Measurements from ENCODE around the gene MSS51. TPM values are rescaled to one million over a fixed set of nuclear protein-coding genes. Genes with fewer than 3 reads are reported as not detected.

MSS51 gene
- polyA plus RNA-seq, 1 donor from 2014 or later: 8.3 TPM

GRCh38 chr10:73407495-73407894 is 25.9 kb downstream of the MSS51 start:
- Histone ChIP-seq H3K27me3 (ENCODE audit: insufficient read depth, low read depth, low read length) (no peaks in the 10 kb centered on the region), H3K79me2 (replicated peaks; ENCODE audit: insufficient read depth, low read length) (no peaks in the 10 kb centered on the region), H3K9me3 (ENCODE audit: low read length) (no peaks in the 10 kb centered on the region), H3K36me3 (ENCODE audit: insufficient read depth, low read length) (no peaks in the 10 kb centered on the region), H3K27ac (ENCODE audit: low read length) (no peak overlapping the region), H3K9ac (ENCODE audit: low read length) (no peak overlapping the region), H3K4me3 (ENCODE audit: low read length) (no peak overlapping the region), H3K4me2 (ENCODE audit: low read length) (no peak overlapping the region), H3K9me2 (ENCODE audit: insufficient read depth, low read length) (no peaks in the 10 kb centered on the region), H4K20me1 (ENCODE audit: insufficient read depth) (no peaks in the 10 kb centered on the region), H3F3A (ENCODE audit: insufficient read depth, low read length, poor library complexity, severe bottlenecking) (no peaks in the 10 kb centered on the region), H2AFZ (ENCODE audit: low read depth, low read length) (no peak overlapping the region)
- no peak for TF ChIP-seq SMC3 (conservative IDR thresholded peaks at IDR 0.05; ENCODE audit: poor library complexity)
- no peak for TF ChIP-seq RAD21 (conservative IDR thresholded peaks at IDR 0.05)
- no peak for TF ChIP-seq EP300 (conservative IDR thresholded peaks at IDR 0.05; ENCODE audit: poor library complexity, severe bottlenecking)
- no peak for TF ChIP-seq MXI1 (conservative IDR thresholded peaks at IDR 0.05; ENCODE audit: poor library complexity, severe bottlenecking)

DNA sequence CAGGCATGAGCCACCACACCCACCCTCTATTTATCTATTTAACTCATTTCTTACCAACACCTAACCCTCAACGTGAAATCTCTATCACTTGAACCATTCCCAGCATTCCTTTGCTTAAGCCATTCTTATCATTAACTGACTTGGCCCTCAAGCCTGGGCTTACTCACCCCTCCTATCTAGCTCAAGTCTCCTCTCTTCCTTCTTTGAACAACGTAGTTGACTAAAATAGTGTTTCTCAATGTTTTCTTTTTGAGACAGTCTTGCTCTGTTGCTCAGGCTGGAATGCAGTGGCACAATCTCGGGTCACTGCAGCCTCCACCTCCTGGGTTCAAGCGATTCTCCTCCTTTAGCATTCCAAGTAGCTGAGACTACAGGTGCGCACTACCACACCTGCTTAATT is 26.5 kb downstream of the MSS51 start:
- Histone ChIP-seq H4K20me1 (ENCODE audit: insufficient read depth) (no peaks in the 10 kb centered on the region), H3K27me3 (ENCODE audit: insufficient read depth, low read depth, low read length) (no peaks in the 10 kb centered on the region), H2AFZ (ENCODE audit: low read depth, low read length) (no peak overlapping the region), H3K4me2 (ENCODE audit: low read length) (no peak overlapping the region), H3K27ac (ENCODE audit: low read length) (no peak overlapping the region), H3K9me3 (ENCODE audit: low read length) (no peaks in the 10 kb centered on the region), H3F3A (ENCODE audit: insufficient read depth, low read length, poor library complexity, severe bottlenecking) (no peaks in the 10 kb centered on the region), H3K9ac (ENCODE audit: low read length) (no peak overlapping the region), H3K9me2 (ENCODE audit: insufficient read depth, low read length) (no peaks in the 10 kb centered on the region), H3K79me2 (replicated peaks; ENCODE audit: insufficient read depth, low read length) (no peaks in the 10 kb centered on the region), H3K4me3 (ENCODE audit: low read length) (no peak overlapping the region), H3K36me3 (ENCODE audit: insufficient read depth, low read length) (no peaks in the 10 kb centered on the region)
- TF ChIP-seq EP300 (conservative IDR thresholded peaks at IDR 0.05; ENCODE audit: poor library complexity, severe bottlenecking) (no peak), RAD21 (conservative IDR thresholded peaks at IDR 0.05) (no peak), MXI1 (conservative IDR thresholded peaks at IDR 0.05; ENCODE audit: poor library complexity, severe bottlenecking) (no peak), SMC3 (conservative IDR thresholded peaks at IDR 0.05; ENCODE audit: poor library complexity) (no peak), EZH2 (IDR thresholded peaks at IDR 0.05; ENCODE audit: borderline replicate concordance, insufficient read depth, low read length, poor library complexity, severe bottlenecking) (no peak), POLR2AphosphoS5 (IDR thresholded peaks at IDR 0.05) (no peak), TAF1 (IDR thresholded peaks at IDR 0.05; ENCODE audit: low read depth) (no peak)
- TF ChIP-seq, protein P1, sequence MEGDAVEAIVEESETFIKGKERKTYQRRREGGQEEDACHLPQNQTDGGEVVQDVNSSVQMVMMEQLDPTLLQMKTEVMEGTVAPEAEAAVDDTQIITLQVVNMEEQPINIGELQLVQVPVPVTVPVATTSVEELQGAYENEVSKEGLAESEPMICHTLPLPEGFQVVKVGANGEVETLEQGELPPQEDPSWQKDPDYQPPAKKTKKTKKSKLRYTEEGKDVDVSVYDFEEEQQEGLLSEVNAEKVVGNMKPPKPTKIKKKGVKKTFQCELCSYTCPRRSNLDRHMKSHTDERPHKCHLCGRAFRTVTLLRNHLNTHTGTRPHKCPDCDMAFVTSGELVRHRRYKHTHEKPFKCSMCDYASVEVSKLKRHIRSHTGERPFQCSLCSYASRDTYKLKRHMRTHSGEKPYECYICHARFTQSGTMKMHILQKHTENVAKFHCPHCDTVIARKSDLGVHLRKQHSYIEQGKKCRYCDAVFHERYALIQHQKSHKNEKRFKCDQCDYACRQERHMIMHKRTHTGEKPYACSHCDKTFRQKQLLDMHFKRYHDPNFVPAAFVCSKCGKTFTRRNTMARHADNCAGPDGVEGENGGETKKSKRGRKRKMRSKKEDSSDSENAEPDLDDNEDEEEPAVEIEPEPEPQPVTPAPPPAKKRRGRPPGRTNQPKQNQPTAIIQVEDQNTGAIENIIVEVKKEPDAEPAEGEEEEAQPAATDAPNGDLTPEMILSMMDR (IDR thresholded peaks at IDR 0.05; ENCODE audit: poor library complexity, severe bottlenecking): no peak
- TF ChIP-seq, protein P2, sequence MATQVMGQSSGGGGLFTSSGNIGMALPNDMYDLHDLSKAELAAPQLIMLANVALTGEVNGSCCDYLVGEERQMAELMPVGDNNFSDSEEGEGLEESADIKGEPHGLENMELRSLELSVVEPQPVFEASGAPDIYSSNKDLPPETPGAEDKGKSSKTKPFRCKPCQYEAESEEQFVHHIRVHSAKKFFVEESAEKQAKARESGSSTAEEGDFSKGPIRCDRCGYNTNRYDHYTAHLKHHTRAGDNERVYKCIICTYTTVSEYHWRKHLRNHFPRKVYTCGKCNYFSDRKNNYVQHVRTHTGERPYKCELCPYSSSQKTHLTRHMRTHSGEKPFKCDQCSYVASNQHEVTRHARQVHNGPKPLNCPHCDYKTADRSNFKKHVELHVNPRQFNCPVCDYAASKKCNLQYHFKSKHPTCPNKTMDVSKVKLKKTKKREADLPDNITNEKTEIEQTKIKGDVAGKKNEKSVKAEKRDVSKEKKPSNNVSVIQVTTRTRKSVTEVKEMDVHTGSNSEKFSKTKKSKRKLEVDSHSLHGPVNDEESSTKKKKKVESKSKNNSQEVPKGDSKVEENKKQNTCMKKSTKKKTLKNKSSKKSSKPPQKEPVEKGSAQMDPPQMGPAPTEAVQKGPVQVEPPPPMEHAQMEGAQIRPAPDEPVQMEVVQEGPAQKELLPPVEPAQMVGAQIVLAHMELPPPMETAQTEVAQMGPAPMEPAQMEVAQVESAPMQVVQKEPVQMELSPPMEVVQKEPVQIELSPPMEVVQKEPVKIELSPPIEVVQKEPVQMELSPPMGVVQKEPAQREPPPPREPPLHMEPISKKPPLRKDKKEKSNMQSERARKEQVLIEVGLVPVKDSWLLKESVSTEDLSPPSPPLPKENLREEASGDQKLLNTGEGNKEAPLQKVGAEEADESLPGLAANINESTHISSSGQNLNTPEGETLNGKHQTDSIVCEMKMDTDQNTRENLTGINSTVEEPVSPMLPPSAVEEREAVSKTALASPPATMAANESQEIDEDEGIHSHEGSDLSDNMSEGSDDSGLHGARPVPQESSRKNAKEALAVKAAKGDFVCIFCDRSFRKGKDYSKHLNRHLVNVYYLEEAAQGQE (IDR thresholded peaks at IDR 0.05; ENCODE audit: borderline replicate concordance): no peak
